CD4-positive, alpha-beta T cell treated with Interleukin-10 for 1 hour (primary cell): ENCODE data around the gene GSTM3.
"Not testable (repeated sequence)": the region's sequence is repeated elsewhere in the genome, so short reads cannot be mapped to it uniquely, and the experiment has no call there.

Experiments
- DNase-seq: peaks from one replicate; pipeline ENCODE4 v3.0.0-alpha.2; 2020

GSTM3 gene

DNA sequence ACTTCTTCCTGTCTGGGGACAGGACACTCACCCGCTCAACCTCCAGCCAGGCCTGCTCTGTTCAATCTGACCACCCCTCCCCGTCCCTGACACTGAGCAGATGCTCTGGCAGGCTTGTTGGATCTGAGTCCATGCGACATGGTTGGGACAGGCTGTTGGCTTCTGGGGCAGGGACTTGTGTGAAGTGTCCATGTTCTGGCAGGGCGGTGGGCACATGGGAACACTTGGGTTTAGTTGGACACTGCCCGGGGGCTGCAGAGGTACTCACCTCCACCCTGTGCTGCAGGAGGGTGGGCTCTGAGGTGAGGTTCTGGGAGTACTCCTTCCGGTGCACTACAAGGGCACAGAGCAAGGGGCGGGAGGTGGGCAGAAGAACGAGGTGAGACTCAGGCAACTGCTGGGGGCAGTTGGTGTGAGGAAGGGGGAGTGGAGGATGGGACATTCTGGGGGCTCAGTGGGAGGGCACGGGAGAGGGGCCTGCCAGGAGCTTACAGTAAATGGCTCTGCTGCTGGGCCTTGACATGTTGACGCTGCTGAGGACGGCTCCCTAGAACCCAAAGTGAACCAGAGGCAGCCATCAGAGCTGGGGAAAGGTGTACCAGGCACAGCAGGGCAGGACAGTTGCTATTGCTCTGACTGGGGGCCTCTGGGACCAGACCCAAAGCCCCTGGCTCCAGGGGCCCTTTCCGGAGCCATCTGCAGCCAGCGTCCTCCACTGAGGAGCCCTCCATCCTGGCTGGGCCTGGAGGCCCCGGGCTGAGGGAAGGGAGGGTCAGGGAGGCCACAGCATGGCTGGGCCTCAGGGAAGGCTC, 20.6 kb upstream of the GSTM3 start:
- DNase-seq, result no peak

DNA sequence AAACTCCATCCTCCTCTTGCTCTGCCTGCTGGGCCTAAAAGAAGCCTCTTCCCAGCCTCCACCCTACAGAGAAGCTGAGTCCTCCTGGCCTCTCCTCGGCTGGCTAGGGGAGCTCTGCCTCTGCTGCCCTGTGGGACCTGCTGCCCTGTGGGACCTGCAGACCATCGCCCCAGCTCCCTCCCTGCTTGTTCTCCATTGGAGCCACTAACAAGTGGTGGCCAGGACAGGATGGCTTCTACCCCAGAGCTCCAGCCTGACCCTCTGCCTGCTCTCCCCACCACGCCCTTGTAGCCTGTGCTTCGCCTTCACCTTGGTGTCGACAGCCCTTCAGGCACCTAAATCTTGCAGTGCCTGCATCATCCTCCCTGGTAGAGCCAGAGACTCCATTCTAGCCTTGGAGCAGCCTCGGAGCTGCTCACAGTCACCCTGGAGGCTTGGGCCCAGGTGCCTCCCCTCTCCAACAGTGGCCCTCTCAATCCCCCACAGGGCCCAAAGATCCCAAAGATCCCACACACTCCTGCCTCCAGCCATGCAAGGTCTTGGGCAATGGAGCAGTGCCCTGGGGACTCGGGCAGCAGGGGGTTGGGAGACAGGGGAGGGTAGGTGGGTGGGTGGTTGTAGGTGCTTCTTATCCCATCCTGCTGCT, 19.9 kb upstream of the GSTM3 start:
- no peak for DNase-seq

DNA sequence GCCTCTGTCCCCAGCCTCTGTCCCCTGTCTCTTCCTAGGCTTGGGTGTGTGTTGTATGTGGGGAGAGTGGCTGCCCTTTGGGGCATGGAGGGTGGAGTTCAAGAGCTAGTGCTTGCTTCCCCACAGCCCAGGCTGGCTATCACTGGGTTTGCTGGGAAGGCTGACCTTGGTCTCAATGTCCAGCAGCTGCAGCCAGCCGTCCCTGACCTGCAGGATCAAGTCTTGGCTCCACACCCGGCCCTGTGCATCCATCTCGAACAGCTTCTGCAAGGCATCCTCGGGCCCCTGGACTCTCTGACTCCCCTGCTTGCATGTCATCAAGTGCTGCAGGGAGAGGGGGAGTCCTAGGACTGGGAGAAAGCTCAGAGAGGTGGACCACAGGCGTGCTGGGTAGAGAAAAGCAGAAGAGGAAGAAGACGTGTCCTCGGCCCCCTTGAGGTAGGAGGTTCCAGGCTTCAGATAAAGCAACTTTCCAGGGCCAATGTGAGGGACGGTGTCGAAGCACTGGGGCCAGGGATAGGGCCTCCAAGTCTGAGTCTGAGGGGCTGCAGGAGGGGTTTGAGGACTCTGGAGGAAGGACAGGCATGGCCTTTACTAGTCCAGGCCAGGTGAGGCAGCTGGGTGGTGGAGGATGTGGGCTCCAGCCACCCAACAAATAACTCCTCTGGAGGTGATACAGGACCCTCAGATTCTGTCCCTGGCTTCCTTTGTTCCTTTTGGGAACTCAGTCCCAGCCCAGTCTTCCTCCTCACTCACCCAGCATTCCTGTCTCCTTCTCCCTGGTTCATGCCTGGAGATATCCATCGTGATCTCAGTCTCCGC, 18.9 kb upstream of the GSTM3 start:
- no peak for DNase-seq

DNA sequence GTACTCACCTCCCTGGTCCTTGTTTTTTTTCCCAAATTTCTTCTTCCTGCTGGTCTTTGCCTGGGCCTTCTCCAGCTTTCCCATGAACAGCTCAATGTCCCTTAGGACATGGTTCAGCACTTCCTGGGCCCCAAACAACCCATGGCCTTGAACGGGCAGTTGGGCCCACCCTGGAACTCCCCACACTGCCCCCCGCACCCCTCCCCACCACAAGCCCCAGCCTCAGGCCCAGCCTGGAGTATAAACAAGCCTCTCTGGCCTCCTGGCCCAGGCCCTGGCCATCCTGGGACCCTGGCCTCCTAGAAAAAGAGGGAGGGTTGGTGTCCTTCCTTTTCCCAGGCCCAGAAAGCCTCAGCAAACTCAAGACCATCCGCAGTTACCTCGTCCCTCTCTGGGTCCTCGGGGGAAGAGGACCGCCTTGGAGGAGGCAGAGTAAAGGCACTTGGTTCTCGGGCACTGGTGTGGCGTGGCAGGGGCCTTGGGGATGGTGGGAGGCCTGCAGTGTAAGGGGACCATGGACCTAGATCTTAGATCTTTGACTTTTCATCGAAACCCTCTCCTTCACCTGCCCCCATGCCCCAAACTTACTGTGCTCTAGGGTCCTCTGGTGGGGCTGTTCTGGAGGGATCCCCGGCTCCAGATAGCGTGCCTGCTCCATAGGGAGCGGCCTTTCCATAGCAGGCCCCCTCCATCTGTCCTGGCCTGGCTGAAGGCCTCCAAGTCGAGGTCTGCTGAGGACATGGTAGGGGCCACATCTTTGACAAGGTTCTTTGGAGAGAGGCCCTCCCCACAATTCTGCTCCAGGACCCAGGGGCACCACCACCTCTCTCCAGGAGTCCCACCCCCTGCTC, 17.3 kb upstream of the GSTM3 start:
- DNase-seq, result no peak

DNA sequence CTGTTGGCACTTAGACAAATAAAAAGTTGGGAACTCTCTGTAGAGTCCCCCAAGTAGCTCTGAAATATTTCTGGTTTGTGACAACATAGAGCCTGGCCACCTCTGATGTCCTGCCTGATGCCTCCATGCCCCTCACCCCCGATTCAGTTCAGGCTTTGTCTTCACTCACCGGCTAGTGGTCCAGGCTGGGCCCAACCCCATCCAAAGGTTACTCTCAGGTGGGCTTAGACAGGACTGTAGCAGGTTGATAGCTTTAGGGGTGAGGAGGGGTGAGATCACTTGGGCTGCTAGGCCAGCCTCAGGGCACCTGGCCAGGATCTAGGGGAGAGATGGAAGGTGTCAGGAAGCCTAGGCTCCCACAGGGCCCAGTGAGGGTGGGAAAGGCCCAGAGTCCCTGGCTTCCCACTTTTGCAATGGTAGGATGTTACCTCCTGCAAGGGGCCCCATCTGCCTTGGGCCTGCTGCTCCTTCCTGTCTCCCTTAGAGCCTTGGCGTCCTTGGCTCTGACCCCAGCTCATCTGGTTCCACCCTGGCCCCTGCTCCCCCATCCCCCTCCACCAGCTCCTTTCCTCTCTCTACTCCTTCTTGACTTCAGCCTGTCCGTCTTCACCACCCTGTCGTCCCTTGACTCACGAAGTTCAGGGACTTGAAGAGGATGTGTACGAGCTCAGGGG, 16.1 kb upstream of the GSTM3 start:
- DNase-seq, result no peak

GRCh38 chr1:109756325-109756724, 15.5 kb upstream of the GSTM3 start:
- not testable (repeated sequence) for DNase-seq

GRCh38 chr1:109754738-109755137, 13.9 kb upstream of the GSTM3 start:
- DNase-seq, result no peak

DNA sequence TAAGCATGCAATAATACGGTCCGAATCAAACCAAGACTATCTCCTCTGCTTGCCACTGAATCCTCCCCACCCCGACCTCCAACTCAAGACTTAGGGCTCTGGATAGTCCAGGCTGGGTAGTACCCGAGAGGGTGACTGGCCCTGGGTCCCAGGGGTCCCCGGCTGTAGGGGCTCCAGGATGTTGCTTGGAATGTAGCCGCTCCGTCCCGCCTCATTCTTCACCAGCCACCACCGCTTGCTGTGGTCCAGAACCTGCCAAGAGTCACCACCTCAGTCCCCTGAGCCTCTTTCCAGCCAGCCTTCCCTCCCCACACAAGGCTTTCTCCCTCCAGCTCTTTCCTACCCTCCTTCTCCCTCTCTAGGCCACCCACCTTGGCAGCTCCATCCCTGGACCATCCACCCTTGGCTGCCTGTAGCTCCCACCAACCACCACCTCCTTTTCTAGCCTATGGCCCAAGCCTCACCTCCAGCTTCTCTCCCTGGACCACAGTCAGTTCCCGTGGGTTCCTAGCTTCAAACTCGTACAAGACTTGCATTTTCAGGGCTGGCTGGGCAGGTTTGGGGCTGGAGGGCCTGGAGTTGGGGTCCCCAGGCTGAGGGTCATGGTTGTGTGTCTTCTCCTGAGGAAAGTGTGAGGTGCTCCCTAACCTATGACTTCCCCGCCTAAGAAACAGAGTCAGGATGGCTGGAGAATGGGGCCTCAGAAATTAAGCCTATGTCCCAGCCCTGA, 10.9 kb upstream of the GSTM3 start:
- DNase-seq, result no peak

- DNase-seq, result no peak
These were observed 10.1 kb upstream of the GSTM3 start for GRCh38 chr1:109750920-109751319.

DNA sequence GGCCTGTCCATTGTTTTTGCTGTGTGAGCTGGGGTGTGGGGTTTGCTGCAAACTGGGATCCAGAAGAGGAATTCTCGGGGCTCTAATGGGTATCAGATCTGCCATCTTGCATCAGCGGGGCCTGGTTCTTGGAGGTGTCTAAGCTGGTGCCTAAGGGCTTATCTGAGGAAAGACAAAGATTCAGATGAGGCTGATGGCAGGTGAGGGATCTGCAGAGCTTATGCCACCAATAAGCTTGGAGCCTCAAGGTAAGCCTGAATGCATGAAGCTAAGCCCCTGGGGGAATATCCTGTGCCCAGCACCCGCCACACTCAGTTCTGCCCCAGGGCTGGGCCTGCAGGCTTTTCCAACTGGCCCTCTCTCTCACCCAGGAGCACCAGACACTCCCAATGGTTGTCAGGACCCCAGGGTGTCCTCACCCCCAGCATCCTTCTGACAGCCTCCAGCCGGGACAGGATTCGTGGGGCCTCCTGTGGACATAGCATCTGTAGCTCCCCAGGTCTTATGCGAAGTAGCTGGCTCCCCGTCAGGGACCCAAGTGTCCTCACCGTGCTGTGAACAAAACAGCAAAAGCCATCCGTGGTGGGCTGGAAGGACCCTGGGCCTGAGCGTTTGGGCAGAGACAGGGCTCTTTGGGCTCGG, 9.5 kb upstream of the GSTM3 start:
- no peak for DNase-seq

DNA sequence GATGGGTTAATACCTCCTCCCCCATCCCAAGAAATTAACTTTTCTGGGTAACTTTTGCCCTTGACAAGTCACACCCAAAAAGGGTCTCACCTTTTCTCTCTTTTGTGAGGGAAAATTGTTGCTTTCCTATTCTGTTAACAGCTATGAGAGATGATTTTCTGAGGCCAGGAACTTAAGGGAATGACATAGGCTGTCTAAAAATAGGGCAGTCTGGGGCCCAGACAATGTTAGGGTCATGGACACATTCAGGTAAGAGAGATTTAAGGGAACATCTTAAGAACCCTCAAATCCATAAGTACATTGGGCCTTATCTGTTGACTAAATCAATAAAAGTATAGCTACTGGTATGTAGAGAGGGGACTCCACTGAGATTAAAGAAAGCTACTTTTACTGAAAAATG, 8.4 kb upstream of the GSTM3 start:
- DNase-seq, result no peak

DNA sequence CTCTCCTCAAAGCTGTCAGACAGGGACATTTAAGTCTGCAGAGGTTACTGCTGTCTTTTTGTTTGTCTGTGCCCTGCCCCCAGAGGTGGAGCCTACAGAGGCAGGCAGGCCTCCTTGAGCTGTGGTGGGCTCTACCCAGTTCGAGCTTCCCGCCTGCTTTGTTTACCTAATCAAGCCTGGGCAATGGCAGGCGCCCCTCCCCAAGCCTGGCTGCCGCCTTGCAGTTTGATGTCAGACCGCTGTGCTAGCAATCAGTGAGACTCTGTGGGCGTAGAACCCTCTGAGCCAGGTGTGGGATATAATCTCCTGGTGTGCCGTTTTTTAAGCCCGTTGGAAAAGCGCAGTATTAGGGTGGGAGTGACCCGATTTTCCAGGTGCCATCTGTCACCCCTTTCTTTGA, 7.5 kb upstream of the GSTM3 start:
- DNase-seq, result not testable (repeated sequence)

DNA sequence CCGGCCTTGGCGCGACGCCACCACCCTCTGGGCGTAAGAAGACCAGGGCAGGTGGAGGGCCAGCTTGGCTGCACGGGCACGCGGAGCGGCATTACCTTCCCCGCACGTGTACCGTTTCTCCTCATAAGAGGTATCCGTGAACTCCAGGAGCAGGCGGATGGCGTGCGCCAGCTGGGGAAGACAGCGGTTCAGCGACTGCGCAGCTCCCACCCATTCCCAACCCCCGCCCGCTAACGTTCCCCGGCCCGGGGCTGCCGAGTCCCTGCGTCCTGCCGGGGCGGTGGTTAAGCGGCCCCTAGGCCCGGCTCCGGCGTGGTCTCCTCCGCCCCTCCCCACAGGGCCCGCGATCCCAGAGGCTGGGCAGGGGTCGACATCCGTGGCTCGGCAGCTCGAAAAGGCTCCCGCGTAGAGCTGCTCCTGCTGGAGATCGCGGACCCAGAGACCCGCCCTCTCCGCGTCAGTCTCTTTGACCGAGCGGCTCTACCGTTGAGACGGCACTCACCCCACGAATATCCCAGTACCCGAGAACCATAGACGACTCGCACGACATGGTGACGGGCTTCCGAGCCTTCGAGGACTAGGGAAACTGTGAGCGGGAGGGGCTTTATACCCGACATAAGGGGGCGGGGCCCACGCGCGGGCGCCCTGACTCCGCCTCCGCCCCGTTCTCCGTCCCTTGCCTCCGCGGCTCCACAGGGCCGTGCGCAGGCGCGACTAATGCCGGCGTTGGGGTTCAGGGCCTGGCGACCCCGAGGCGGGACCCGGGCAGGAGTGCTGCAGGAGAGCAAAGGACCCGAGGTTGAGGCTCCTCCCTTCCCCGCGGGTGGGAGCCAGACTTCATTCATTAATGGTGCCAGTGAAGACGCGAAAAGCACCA, 862 bp downstream of the GSTM3 start:
- peak; percentile 90 for DNase-seq

GRCh38 chr1:109733236-109733870, 7.5 kb downstream of the GSTM3 start:
- no peak for DNase-seq

GRCh38 chr1:109732390-109732881, 8.4 kb downstream of the GSTM3 start:
- DNase-seq, result no peak

DNA sequence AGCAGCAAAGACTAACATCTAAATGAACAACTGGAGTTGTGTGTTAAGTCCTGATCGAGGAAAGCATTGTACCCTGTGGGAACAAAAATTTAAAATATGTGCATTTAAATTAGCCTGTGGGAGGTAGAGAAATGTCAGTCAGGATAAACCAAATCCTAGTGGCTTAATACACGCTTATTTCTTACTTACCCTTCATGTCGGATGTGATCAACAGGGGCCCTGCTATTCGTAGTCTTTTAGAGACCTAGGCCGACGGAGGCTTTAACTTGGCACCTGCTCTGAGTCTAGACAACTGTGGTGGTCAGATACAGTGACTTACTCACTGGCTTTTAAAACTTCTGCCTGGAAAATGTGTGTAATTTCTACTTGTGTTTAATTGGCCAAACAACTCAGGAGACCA, 10.2 kb downstream of the GSTM3 start:
- no peak for DNase-seq

DNA sequence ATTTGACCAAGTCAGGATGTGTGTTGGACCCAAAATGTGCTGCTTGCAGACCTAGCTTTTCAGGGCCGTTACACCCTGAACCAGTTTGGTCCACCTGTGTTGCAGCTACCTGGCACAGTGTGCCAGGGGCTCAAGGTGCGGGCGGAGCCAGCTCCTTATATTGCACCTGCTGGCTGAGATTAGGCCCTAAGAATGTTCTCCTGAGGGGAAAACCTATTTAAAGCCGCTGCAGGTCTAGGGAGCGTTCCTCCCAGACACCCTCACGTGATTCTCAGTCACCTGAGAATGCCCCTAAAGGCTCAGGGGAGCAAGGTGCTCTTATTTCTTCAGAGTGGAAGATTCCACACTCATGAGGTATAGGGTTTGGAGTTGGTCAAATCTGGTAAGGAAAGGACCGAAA, 12.0 kb downstream of the GSTM3 start:
- no peak for DNase-seq

GRCh38 chr1:109726728-109727373, 14.0 kb downstream of the GSTM3 start:
- DNase-seq, result no peak

DNA sequence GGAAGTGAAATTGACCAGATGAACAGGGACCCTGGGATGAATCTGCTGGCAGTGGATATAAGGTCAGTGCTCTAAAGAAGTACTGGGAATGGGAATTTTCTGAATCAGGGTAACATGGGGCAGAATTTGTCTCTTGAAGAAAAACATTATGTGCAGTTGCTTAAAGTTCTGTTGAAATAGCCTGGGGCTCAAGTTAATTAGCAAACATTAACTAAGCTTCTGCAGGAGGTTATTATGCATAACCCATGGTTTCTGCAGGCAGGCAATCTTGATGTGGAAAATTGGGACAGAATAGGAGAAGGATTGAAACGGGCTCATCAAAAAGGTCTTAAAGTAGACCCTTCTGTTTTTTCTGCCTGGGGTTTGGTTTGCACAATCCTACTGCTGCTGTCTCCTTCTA, 14.8 kb downstream of the GSTM3 start:
- no peak for DNase-seq
